Measurements from ENCODE around the gene RNASET2. TPM values are rescaled to one million over a fixed set of nuclear protein-coding genes. Genes with fewer than 3 reads are reported as not detected.
"Not testable (repeated sequence)": the region's sequence is repeated elsewhere in the genome, so short reads cannot be mapped to it uniquely, and the experiment has no call there.

Gene RNASET2
- total RNA-seq, 1 donor from 2014 or later = 22.0 TPM

GRCh38 chr6:166884958-166885357, 71.4 kb downstream of the RNASET2 start:
- not testable (repeated sequence) for H3K27me3 ChIP-seq (ENCODE audit: insufficient read depth, low read length); FAIRE-seq; H4K20me1 ChIP-seq (ENCODE audit: insufficient read depth, low read length); H3K36me3 Mint-ChIP-seq (ENCODE audit: low read depth, unreplicated experiment); H3K4me2 ChIP-seq (ENCODE audit: low read length); H3K4me1 ChIP-seq (ENCODE audit: insufficient read depth, low read length); H3K9ac ChIP-seq (ENCODE audit: low read length); H3K79me2 ChIP-seq (ENCODE audit: insufficient read depth, low read length); H3K27me3 Mint-ChIP-seq (ENCODE audit: low read depth, unreplicated experiment); H3K4me1 Mint-ChIP-seq (ENCODE audit: low read depth, unreplicated experiment); H3K9me3 ChIP-seq (ENCODE audit: insufficient read depth, low read depth, low read length); H2AFZ ChIP-seq (ENCODE audit: low read depth, low read length); H3K27ac ChIP-seq (ENCODE audit: low read depth, low read length); DNase-seq (ENCODE audit: low read depth); H3K36me3 ChIP-seq (ENCODE audit: insufficient read depth, low read length); H3K27ac Mint-ChIP-seq (ENCODE audit: unreplicated experiment); H3K4me3 ChIP-seq (ENCODE audit: insufficient read depth, low read depth, low read length); H3K4me3 Mint-ChIP-seq (ENCODE audit: unreplicated experiment)
- peaks cover 19% of the 10 kb centered on the region for H3K9me3 Mint-ChIP-seq (ENCODE audit: unreplicated experiment)

- no peak overlapping the region for H3K9ac ChIP-seq (ENCODE audit: low read length)
- TF ChIP-seq CTCF (IDR thresholded peaks at IDR 0.05; ENCODE audit: insufficient read depth, low read depth, low read length) (no peak), EZH2 (IDR thresholded peaks at IDR 0.05; ENCODE audit: insufficient read depth, low read length) (no peak)
- Mint-ChIP-seq H3K9me3 (ENCODE audit: unreplicated experiment) (peaks cover 3% of the 10 kb centered on the region), H3K27ac (ENCODE audit: unreplicated experiment) (no peak overlapping the region), H3K36me3 (ENCODE audit: low read depth, unreplicated experiment) (no peaks in the 10 kb centered on the region), H3K4me3 (ENCODE audit: unreplicated experiment) (no peak overlapping the region), H3K27me3 (ENCODE audit: low read depth, unreplicated experiment) (no peaks in the 10 kb centered on the region), H3K4me1 (ENCODE audit: low read depth, unreplicated experiment) (peaks cover 11% of the 10 kb centered on the region)
- no peak overlapping the region for H3K27ac ChIP-seq (ENCODE audit: low read depth, low read length)
- no peaks in the 10 kb centered on the region for H4K20me1 ChIP-seq (ENCODE audit: insufficient read depth, low read length)
- no peak overlapping the region for H2AFZ ChIP-seq (ENCODE audit: low read depth, low read length)
- no peak overlapping the region for H3K4me2 ChIP-seq (ENCODE audit: low read length)
- H3K9me3 ChIP-seq (ENCODE audit: insufficient read depth, low read depth, low read length) = no peaks in the 10 kb centered on the region
- DNase-seq (ENCODE audit: low read depth) (no peak), FAIRE-seq (no peak)
- H3K27me3 ChIP-seq (ENCODE audit: insufficient read depth, low read length) = no peaks in the 10 kb centered on the region
- no peaks in the 10 kb centered on the region for H3K36me3 ChIP-seq (ENCODE audit: insufficient read depth, low read length)
- H3K4me1 ChIP-seq (ENCODE audit: insufficient read depth, low read length) = no peaks in the 10 kb centered on the region
- no peaks in the 10 kb centered on the region for H3K79me2 ChIP-seq (ENCODE audit: insufficient read depth, low read length)
- no peak overlapping the region for H3K4me3 ChIP-seq (ENCODE audit: insufficient read depth, low read depth, low read length)
Measured at GRCh38 chr6:166879594-166879993, 76.8 kb downstream of the RNASET2 start.

Small RNA genes within 50 kb of the gene (microRNA-seq; reads per million reads assigned to microRNA genes)
- gene MIR3939 = 3.8 reads per million, percentile 14 among the genes with 10 or more reads in this experiment

Other genes with a start within 250 kb of the RNASET2 start
- gene CEP43, start 42.8 kb upstream of the RNASET2 start, total RNA-seq = 15.6 and 16.0 TPM in 2 replicates
- not detected in 2 replicates for gene CCR6, start 166.5 kb upstream of the RNASET2 start, total RNA-seq
- not detected in 2 replicates for gene GPR31, start 201.4 kb upstream of the RNASET2 start, total RNA-seq

Measured in astrocyte (in vitro differentiated cells and primary cell).